HG03342 (cell line): ENCODE measurements around the gene FAM50A.
"Not testable (repeated sequence)": the region's sequence is repeated elsewhere in the genome, so short reads cannot be mapped to it uniquely, and the experiment has no call there.

Experiments
- ATAC-seq: cut with Tn5 transposase; IDR thresholded peaks from one replicate; pipeline ENCODE4 v1.9.1; 2021; ENCODE audit warnings: mild to moderate bottlenecking, moderate library complexity; ENCODE audit not compliant: unreplicated experiment

FAM50A gene

GRCh38 chrX:154443992-154444754 is at the start of gene FAM50A:
Gene FAM50A, plus strand, starts transcription at chrX:154444141. Its CDS starts 95 bp downstream, at chrX:154444236.
- ATAC-seq = peak; percentile 69

- not testable (repeated sequence) for ATAC-seq
These were observed 47.6 kb upstream of the FAM50A start for GRCh38 chrX:154396363-154396762.

GRCh38 chrX:154396973-154397887 is 46.7 kb upstream of the FAM50A start:
- peak; percentile 37 for ATAC-seq

- ATAC-seq = peak; percentile 68
These were observed 45.9 kb upstream of the FAM50A start, which contains the start of gene RPL10 for GRCh38 chrX:154397888-154398667. Gene RPL10, plus strand, starts transcription at chrX:154398377. Its CDS starts 143 bp downstream, at chrX:154398520.

- peak; percentile 18 for ATAC-seq
These were observed 45.0 kb upstream of the FAM50A start for GRCh38 chrX:154398668-154399526.

GRCh38 chrX:154399527-154400368 is 44.2 kb upstream of the FAM50A start:
- ATAC-seq = no peak

GRCh38 chrX:154400369-154400817 is 43.5 kb upstream of the FAM50A start:
- not testable (repeated sequence) for ATAC-seq

- no peak for ATAC-seq
These were observed 42.7 kb upstream of the FAM50A start for GRCh38 chrX:154401045-154401799.

- ATAC-seq = no peak
These were observed 41.9 kb upstream of the FAM50A start for GRCh38 chrX:154401918-154402621.

GRCh38 chrX:154402622-154403127 is 41.3 kb upstream of the FAM50A start:
- no peak for ATAC-seq

GRCh38 chrX:154403192-154403591 is 40.7 kb upstream of the FAM50A start:
- ATAC-seq = no peak

GRCh38 chrX:154403858-154404257 is 40.1 kb upstream of the FAM50A start:
- no peak for ATAC-seq

- ATAC-seq = no peak
These were observed 39.2 kb upstream of the FAM50A start for GRCh38 chrX:154404625-154405192.

- no peak for ATAC-seq
These were observed 35.2 kb upstream of the FAM50A start for GRCh38 chrX:154408659-154409221.

- ATAC-seq = no peak
These were observed 34.6 kb upstream of the FAM50A start, which contains the start of gene DNASE1L1 for GRCh38 chrX:154409222-154409871. Gene DNASE1L1, minus strand, starts transcription at chrX:154409254. Its CDS starts 3,686 bp downstream, at chrX:154405568.

GRCh38 chrX:154411981-154412340 is 32.0 kb upstream of the FAM50A start:
- ATAC-seq = peak; percentile 64
